Astrocyte of the cerebellum (primary cell): ENCODE measurements around the gene HSH2D.

Experiments
- DNase-seq: peaks from one replicate; pipeline ENCODE4 v3.0.0-alpha.2; 2011; ENCODE audit warnings: low read depth
- H3K4me3 ChIP-seq: 2 replicates; pipeline ENCODE4 v1.5.1; 2011; ENCODE audit warnings: mild to moderate bottlenecking, low read depth, low read length, moderate library complexity
- CTCF ChIP-seq: IDR thresholded peaks from 2 replicates; pipeline ENCODE4 v1.5.1; 2012; ENCODE audit warnings: low read length, low read depth, moderate library complexity, mild to moderate bottlenecking; ENCODE audit errors: missing control alignments
- in situ Hi-C: cut with HindIII; loops from 2 replicates; pipeline ENCODE4 v1.10.0; 2017; ENCODE audit warnings: low sequenced_read_pairs

Gene HSH2D

GRCh38 chr19:16121967-16122366 is 21.5 kb upstream of the HSH2D start:
- DNase-seq: no peak
- no peak for TF ChIP-seq CTCF
- in situ Hi-C loops: no loop called here
- H3K4me3 ChIP-seq: no peak overlapping the region

GRCh38 chr19:16124953-16125352 is 18.5 kb upstream of the HSH2D start:
- in situ Hi-C loops: loop anchor here (5.0 kb wide), 1 partner anchor 247 kb away; no protein-coding TSS in a partner anchor
- TF ChIP-seq CTCF: no peak
- no peak for DNase-seq
- H3K4me3 ChIP-seq: no peak overlapping the region

GRCh38 chr19:16125737-16126495 is 17.6 kb upstream of the HSH2D start:
- DNase-seq: no peak
- in situ Hi-C loops: loop anchor here (5.0 kb wide), 1 partner anchor 246 kb away; no protein-coding TSS in a partner anchor
- H3K4me3 ChIP-seq: no peak overlapping the region
- no peak for TF ChIP-seq CTCF

- in situ Hi-C loops: loop anchor here (5.0 kb wide), 1 partner anchor 245 kb away; no protein-coding TSS in a partner anchor
These were observed 16.4 kb upstream of the HSH2D start for GRCh38 chr19:16127080-16127479.

GRCh38 chr19:16127776-16128371 is 15.6 kb upstream of the HSH2D start:
- no peak for DNase-seq
- in situ Hi-C loops: loop anchor here (5.0 kb wide), 1 partner anchor 244 kb away; no protein-coding TSS in a partner anchor
- TF ChIP-seq CTCF: no peak
- no peak overlapping the region for H3K4me3 ChIP-seq

More at GRCh38 chr19:16127080-16127479, 16.4 kb upstream of the HSH2D start:
- DNase-seq: no peak
- no peak for TF ChIP-seq CTCF
- no peak overlapping the region for H3K4me3 ChIP-seq

- no peak for DNase-seq
- no peak for TF ChIP-seq CTCF
- no peak overlapping the region for H3K4me3 ChIP-seq
- in situ Hi-C loops: no loop called here
These were observed 11.8 kb upstream of the HSH2D start for GRCh38 chr19:16131648-16132047.
